ENCODE measurements around the gene BCOR.

The BCOR gene

GRCh38 chrX:40082447-40083119, 15.2 kb downstream of the BCOR start:
- Histone ChIP-seq H3K27ac (ENCODE audit: low read depth, low read length) (no peak overlapping the region), H3K79me2 (ENCODE audit: insufficient read depth, low read length) (peaks cover 81% of the 10 kb centered on the region), H2AFZ (ENCODE audit: low read depth, low read length, severe bottlenecking) (no peak overlapping the region)

DNA sequence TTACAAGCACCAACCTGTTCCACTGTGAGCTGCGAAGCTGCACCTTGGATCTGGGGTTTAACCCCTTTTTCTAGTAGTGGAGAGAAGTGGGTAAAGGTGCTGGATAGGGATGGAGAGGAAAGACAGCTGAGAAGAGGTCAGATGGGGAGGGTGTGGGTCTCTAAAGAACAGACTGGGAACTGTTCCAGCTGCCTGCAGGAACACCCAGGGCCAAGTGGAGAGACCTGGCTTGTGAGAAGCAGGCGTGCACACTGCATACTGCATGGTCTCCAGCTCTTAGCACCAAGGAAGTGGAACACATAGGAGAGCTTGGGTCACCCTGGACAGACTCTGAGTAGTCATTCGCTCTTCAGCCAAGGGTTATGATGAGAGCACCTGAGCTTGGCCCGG, 16.1 kb downstream of the BCOR start:
- Histone ChIP-seq H2AFZ (ENCODE audit: low read depth, low read length, severe bottlenecking) (no peak overlapping the region), H3F3A (ENCODE audit: insufficient read depth) (no peaks in the 10 kb centered on the region), H3K4me3 (ENCODE audit: insufficient read depth, low read length, poor library complexity, severe bottlenecking) (no peak overlapping the region), H3K4me2 (ENCODE audit: low read depth, low read length, poor library complexity, severe bottlenecking) (no peak overlapping the region), H3K36me3 (ENCODE audit: low read length) (no peaks in the 10 kb centered on the region), H3K9ac (ENCODE audit: low read length) (no peak overlapping the region), H3K79me2 (ENCODE audit: insufficient read depth, low read length) (peaks cover 72% of the 10 kb centered on the region), H3K27me3 (ENCODE audit: low read length) (no peaks in the 10 kb centered on the region), H3K27ac (ENCODE audit: low read depth, low read length) (no peak overlapping the region), H3K9me2 (replicated peaks; ENCODE audit: insufficient read depth, low read length) (no peaks in the 10 kb centered on the region), H3K9me3 (ENCODE audit: insufficient read depth, low read length) (no peaks in the 10 kb centered on the region), H4K20me1 (ENCODE audit: low read depth, low read length) (no peaks in the 10 kb centered on the region; the same call in 1 of the 2 replicates)
- TF ChIP-seq CTCF (IDR thresholded peaks at IDR 0.05; ENCODE audit: insufficient read depth, low read length, poor library complexity, severe bottlenecking), result no peak
- TF ChIP-seq EZH2phosphoT487 (conservative IDR thresholded peaks at IDR 0.05; ENCODE audit: low read length), result no peak

More at GRCh38 chrX:40082447-40083119, 15.2 kb downstream of the BCOR start:
- Histone ChIP-seq H3K9me2 (replicated peaks; ENCODE audit: insufficient read depth, low read length) (no peaks in the 10 kb centered on the region), H3K27me3 (ENCODE audit: low read length) (no peaks in the 10 kb centered on the region), H3K4me3 (ENCODE audit: insufficient read depth, low read length, poor library complexity, severe bottlenecking) (no peak overlapping the region), H4K20me1 (ENCODE audit: low read depth, low read length) (no peaks in the 10 kb centered on the region; the same call in 1 of the 2 replicates), H3K36me3 (ENCODE audit: low read length) (no peaks in the 10 kb centered on the region), H3K4me2 (ENCODE audit: low read depth, low read length, poor library complexity, severe bottlenecking) (no peak overlapping the region), H3K9ac (ENCODE audit: low read length) (no peak overlapping the region), H3F3A (ENCODE audit: insufficient read depth) (no peaks in the 10 kb centered on the region), H3K9me3 (ENCODE audit: insufficient read depth, low read length) (no peaks in the 10 kb centered on the region)
- no peak for TF ChIP-seq CTCF (IDR thresholded peaks at IDR 0.05; ENCODE audit: insufficient read depth, low read length, poor library complexity, severe bottlenecking)
- TF ChIP-seq EZH2phosphoT487 (conservative IDR thresholded peaks at IDR 0.05; ENCODE audit: low read length), result no peak

- no peaks in the 10 kb centered on the region for H3K36me3 ChIP-seq (ENCODE audit: low read length)
- H3K9ac ChIP-seq (ENCODE audit: low read length), result no peak overlapping the region
- no peak overlapping the region for H3K4me2 ChIP-seq (ENCODE audit: low read depth, low read length, poor library complexity, severe bottlenecking)
- no peak for TF ChIP-seq EZH2phosphoT487 (conservative IDR thresholded peaks at IDR 0.05; ENCODE audit: low read length)
- no peak for TF ChIP-seq CTCF (IDR thresholded peaks at IDR 0.05; ENCODE audit: insufficient read depth, low read length, poor library complexity, severe bottlenecking)
- H3K27ac ChIP-seq (ENCODE audit: low read depth, low read length), result no peak overlapping the region
- H3K4me3 ChIP-seq (ENCODE audit: insufficient read depth, low read length, poor library complexity, severe bottlenecking), result no peak overlapping the region
- no peaks in the 10 kb centered on the region for H3F3A ChIP-seq (ENCODE audit: insufficient read depth)
- peaks cover 66% of the 10 kb centered on the region for H3K79me2 ChIP-seq (ENCODE audit: insufficient read depth, low read length)
- H3K9me3 ChIP-seq (ENCODE audit: insufficient read depth, low read length), result no peaks in the 10 kb centered on the region
- no peaks in the 10 kb centered on the region for H3K9me2 ChIP-seq (replicated peaks; ENCODE audit: insufficient read depth, low read length)
- no peaks in the 10 kb centered on the region for H3K27me3 ChIP-seq (ENCODE audit: low read length)
- no peaks in the 10 kb centered on the region; the same call in 1 of the 2 replicates for H4K20me1 ChIP-seq (ENCODE audit: low read depth, low read length)
- H2AFZ ChIP-seq (ENCODE audit: low read depth, low read length, severe bottlenecking), result no peak overlapping the region
These were observed 16.7 kb downstream of the BCOR start for GRCh38 chrX:40080894-40081678.
